TTC549 (cell line): ENCODE data around the gene MYO7A.

Experiments
- FAIRE-seq: peaks from 2 replicates; lab custom pipeline; 2012; peaks lifted over from hg19 to GRCh38; lab: Jason Lieb, UNC

Gene MYO7A

GRCh38 chr11:77167791-77168190 lies 39.7 kb downstream of the MYO7A start:
- no peak for FAIRE-seq

GRCh38 chr11:77170107-77170506 lies 42.1 kb downstream of the MYO7A start:
- FAIRE-seq = no peak

GRCh38 chr11:77171254-77171653 lies 43.2 kb downstream of the MYO7A start:
- no peak for FAIRE-seq

- FAIRE-seq = no peak
These were observed 44.0 kb downstream of the MYO7A start for GRCh38 chr11:77171885-77172665.

GRCh38 chr11:77172666-77172982 lies 44.6 kb downstream of the MYO7A start:
- no peak for FAIRE-seq

GRCh38 chr11:77173494-77173893 lies 45.4 kb downstream of the MYO7A start:
- no peak for FAIRE-seq

GRCh38 chr11:77174559-77174958 lies 46.5 kb downstream of the MYO7A start:
- no peak for FAIRE-seq

- FAIRE-seq = no peak
These were observed 47.2 kb downstream of the MYO7A start for GRCh38 chr11:77175021-77175842.

- no peak for FAIRE-seq
These were observed 48.0 kb downstream of the MYO7A start for GRCh38 chr11:77175869-77176539.

GRCh38 chr11:77176996-77177395 lies 49.0 kb downstream of the MYO7A start:
- no peak for FAIRE-seq

GRCh38 chr11:77178150-77178549 lies 50.1 kb downstream of the MYO7A start:
- FAIRE-seq = no peak

GRCh38 chr11:77179048-77179447 lies 51.0 kb downstream of the MYO7A start:
- no peak for FAIRE-seq

GRCh38 chr11:77179681-77180080 lies 51.6 kb downstream of the MYO7A start:
- FAIRE-seq = no peak

GRCh38 chr11:77180346-77180745 lies 52.3 kb downstream of the MYO7A start:
- no peak for FAIRE-seq

GRCh38 chr11:77181226-77181625 lies 53.2 kb downstream of the MYO7A start:
- FAIRE-seq = no peak

GRCh38 chr11:77181799-77182541 lies 53.9 kb downstream of the MYO7A start:
- no peak for FAIRE-seq

GRCh38 chr11:77182542-77183430 lies 54.7 kb downstream of the MYO7A start:
- no peak for FAIRE-seq

GRCh38 chr11:77183431-77183984 lies 55.5 kb downstream of the MYO7A start:
- no peak for FAIRE-seq

- no peak for FAIRE-seq
These were observed 56.3 kb downstream of the MYO7A start for GRCh38 chr11:77184136-77184860.

GRCh38 chr11:77186302-77186701 lies 58.3 kb downstream of the MYO7A start:
- FAIRE-seq = no peak
